ENCODE data around the gene HNMT. TPM values are rescaled to one million over a fixed set of nuclear protein-coding genes. Genes with fewer than 3 reads are reported as not detected.

Gene HNMT
- total and polyA plus RNA-seq, 2 of the 13 experiments (the other 11 are each of a cell fraction or from before 2014, with no cell fraction given), result 279 to 309 TPM

GRCh38 chr2:138032334-138032733 is 68.1 kb downstream of the HNMT start (continued):
- TF ChIP-seq ZNF180 (CRISPR knock-in tag; IDR thresholded peaks at IDR 0.05; ENCODE audit: borderline replicate concordance, low read depth) (no peak), ZSCAN30 (CRISPR knock-in tag; IDR thresholded peaks at IDR 0.05) (no peak), BORCS8-MEF2B (CRISPR knock-in tag; IDR thresholded peaks at IDR 0.05) (no peak), PREB (CRISPR knock-in tag; IDR thresholded peaks at IDR 0.05) (no peak), NFYB (CRISPR knock-in tag; IDR thresholded peaks at IDR 0.05) (no peak), ELF1 (CRISPR knock-in tag; IDR thresholded peaks at IDR 0.05) (no peak), THAP11 (CRISPR knock-in tag; IDR thresholded peaks at IDR 0.05) (no peak), ZSCAN22 (CRISPR knock-in tag; IDR thresholded peaks at IDR 0.05) (no peak)
- TF ChIP-seq, protein P1, sequence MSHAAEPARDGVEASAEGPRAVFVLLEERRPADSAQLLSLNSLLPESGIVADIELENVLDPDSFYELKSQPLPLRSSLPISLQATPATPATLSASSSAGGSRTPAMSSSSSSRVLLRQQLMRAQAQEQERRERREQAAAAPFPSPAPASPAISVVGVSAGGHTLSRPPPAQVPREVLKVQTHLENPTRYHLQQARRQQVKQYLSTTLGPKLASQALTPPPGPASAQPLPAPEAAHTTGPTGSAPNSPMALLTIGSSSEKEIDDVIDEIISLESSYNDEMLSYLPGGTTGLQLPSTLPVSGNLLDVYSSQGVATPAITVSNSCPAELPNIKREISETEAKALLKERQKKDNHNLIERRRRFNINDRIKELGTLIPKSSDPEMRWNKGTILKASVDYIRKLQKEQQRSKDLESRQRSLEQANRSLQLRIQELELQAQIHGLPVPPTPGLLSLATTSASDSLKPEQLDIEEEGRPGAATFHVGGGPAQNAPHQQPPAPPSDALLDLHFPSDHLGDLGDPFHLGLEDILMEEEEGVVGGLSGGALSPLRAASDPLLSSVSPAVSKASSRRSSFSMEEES (CRISPR knock-in tag; IDR thresholded peaks at IDR 0.05), result no peak
- TF ChIP-seq, protein P2, sequence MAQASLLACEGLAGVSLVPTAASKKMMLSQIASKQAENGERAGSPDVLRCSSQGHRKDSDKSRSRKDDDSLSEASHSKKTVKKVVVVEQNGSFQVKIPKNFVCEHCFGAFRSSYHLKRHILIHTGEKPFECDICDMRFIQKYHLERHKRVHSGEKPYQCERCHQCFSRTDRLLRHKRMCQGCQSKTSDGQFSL (CRISPR knock-in tag; IDR thresholded peaks at IDR 0.05), result no peak
- TF ChIP-seq, protein P3, sequence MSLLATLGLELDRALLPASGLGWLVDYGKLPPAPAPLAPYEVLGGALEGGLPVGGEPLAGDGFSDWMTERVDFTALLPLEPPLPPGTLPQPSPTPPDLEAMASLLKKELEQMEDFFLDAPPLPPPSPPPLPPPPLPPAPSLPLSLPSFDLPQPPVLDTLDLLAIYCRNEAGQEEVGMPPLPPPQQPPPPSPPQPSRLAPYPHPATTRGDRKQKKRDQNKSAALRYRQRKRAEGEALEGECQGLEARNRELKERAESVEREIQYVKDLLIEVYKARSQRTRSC (CRISPR knock-in tag; IDR thresholded peaks at IDR 0.05; ENCODE audit: low read depth), result no peak
- TF ChIP-seq, protein P4, sequence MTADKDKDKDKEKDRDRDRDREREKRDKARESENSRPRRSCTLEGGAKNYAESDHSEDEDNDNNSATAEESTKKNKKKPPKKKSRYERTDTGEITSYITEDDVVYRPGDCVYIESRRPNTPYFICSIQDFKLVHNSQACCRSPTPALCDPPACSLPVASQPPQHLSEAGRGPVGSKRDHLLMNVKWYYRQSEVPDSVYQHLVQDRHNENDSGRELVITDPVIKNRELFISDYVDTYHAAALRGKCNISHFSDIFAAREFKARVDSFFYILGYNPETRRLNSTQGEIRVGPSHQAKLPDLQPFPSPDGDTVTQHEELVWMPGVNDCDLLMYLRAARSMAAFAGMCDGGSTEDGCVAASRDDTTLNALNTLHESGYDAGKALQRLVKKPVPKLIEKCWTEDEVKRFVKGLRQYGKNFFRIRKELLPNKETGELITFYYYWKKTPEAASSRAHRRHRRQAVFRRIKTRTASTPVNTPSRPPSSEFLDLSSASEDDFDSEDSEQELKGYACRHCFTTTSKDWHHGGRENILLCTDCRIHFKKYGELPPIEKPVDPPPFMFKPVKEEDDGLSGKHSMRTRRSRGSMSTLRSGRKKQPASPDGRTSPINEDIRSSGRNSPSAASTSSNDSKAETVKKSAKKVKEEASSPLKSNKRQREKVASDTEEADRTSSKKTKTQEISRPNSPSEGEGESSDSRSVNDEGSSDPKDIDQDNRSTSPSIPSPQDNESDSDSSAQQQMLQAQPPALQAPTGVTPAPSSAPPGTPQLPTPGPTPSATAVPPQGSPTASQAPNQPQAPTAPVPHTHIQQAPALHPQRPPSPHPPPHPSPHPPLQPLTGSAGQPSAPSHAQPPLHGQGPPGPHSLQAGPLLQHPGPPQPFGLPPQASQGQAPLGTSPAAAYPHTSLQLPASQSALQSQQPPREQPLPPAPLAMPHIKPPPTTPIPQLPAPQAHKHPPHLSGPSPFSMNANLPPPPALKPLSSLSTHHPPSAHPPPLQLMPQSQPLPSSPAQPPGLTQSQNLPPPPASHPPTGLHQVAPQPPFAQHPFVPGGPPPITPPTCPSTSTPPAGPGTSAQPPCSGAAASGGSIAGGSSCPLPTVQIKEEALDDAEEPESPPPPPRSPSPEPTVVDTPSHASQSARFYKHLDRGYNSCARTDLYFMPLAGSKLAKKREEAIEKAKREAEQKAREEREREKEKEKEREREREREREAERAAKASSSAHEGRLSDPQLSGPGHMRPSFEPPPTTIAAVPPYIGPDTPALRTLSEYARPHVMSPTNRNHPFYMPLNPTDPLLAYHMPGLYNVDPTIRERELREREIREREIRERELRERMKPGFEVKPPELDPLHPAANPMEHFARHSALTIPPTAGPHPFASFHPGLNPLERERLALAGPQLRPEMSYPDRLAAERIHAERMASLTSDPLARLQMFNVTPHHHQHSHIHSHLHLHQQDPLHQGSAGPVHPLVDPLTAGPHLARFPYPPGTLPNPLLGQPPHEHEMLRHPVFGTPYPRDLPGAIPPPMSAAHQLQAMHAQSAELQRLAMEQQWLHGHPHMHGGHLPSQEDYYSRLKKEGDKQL (CRISPR knock-in tag; IDR thresholded peaks at IDR 0.05; ENCODE audit: low read depth), result peak; percentile 67; the same call in 1 of the 2 replicates
- TF ChIP-seq, protein P5, sequence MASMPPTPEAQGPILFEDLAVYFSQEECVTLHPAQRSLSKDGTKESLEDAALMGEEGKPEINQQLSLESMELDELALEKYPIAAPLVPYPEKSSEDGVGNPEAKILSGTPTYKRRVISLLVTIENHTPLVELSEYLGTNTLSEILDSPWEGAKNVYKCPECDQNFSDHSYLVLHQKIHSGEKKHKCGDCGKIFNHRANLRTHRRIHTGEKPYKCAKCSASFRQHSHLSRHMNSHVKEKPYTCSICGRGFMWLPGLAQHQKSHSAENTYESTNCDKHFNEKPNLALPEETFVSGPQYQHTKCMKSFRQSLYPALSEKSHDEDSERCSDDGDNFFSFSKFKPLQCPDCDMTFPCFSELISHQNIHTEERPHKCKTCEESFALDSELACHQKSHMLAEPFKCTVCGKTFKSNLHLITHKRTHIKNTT (CRISPR knock-in tag; IDR thresholded peaks at IDR 0.05), result no peak
- TF ChIP-seq, protein P6, sequence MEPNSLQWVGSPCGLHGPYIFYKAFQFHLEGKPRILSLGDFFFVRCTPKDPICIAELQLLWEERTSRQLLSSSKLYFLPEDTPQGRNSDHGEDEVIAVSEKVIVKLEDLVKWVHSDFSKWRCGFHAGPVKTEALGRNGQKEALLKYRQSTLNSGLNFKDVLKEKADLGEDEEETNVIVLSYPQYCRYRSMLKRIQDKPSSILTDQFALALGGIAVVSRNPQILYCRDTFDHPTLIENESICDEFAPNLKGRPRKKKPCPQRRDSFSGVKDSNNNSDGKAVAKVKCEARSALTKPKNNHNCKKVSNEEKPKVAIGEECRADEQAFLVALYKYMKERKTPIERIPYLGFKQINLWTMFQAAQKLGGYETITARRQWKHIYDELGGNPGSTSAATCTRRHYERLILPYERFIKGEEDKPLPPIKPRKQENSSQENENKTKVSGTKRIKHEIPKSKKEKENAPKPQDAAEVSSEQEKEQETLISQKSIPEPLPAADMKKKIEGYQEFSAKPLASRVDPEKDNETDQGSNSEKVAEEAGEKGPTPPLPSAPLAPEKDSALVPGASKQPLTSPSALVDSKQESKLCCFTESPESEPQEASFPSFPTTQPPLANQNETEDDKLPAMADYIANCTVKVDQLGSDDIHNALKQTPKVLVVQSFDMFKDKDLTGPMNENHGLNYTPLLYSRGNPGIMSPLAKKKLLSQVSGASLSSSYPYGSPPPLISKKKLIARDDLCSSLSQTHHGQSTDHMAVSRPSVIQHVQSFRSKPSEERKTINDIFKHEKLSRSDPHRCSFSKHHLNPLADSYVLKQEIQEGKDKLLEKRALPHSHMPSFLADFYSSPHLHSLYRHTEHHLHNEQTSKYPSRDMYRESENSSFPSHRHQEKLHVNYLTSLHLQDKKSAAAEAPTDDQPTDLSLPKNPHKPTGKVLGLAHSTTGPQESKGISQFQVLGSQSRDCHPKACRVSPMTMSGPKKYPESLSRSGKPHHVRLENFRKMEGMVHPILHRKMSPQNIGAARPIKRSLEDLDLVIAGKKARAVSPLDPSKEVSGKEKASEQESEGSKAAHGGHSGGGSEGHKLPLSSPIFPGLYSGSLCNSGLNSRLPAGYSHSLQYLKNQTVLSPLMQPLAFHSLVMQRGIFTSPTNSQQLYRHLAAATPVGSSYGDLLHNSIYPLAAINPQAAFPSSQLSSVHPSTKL (CRISPR knock-in tag; IDR thresholded peaks at IDR 0.05), result peak; percentile 95

Measured in HepG2 (cell line).